PC-3 (cell line): ENCODE results near the gene CAPG.

Experiments used
- EZH2 ChIP-seq: fragments of 300-600 bp; sonication (generic); IDR thresholded peaks from one replicate; pipeline ENCODE4 v1.6.1; 2017; ENCODE audit warnings: antibody characterized with exemption, mild to moderate bottlenecking, low read length; ENCODE audit not compliant: unreplicated experiment
- EZH2phosphoT487 ChIP-seq: fragments of 300-600 bp; sonication (generic); IDR thresholded peaks from 2 replicates; pipeline ENCODE4 v1.6.1; 2018; ENCODE audit warnings: mild to moderate bottlenecking, antibody characterized with exemption, low read length, borderline replicate concordance
- TF ChIP-seq, protein P1 (sequence below): fragments of 300-600 bp; sonication (generic); conservative IDR thresholded peaks from 2 replicates; pipeline ENCODE4 v1.5.1; 2017; ENCODE audit warnings: antibody characterized with exemption, low read depth, mild to moderate bottlenecking, low read length

DNA sequence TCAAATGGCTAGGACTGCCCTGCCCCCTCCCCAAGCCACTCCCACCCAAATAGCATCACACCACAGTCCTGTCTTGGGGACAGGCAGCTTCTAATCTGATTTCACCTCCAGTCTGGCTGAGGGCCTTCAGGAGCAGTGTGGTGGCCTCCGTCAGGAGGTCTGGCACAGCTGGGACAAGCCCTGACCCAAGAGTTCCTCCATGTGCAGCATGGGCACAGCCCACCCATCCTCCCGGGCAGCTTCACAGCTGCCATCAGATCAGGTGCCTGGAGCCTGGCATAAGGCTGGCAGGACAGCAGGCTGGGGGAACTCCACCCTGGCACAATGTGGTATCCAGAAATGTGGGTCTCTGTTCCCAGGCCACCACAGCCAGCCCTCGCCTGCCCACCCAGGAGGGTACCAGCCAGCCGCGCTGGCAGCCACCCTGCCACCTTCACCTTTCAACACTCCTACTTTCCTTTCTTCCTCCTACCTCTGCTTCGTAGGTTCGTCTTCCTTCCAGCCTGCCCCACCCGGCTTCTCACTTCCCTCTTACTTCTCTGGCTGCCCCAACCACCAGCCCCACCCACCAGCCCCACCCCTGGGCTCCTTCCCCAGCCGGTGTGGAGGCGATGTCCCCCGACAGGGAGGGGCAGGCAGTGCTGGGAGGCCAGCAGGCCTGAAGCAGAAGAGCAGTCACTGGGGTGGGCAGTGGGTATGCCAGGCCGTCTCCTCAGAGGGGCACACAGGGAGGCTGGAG is at the start of gene CAPG:
- TF ChIP-seq, protein P1, sequence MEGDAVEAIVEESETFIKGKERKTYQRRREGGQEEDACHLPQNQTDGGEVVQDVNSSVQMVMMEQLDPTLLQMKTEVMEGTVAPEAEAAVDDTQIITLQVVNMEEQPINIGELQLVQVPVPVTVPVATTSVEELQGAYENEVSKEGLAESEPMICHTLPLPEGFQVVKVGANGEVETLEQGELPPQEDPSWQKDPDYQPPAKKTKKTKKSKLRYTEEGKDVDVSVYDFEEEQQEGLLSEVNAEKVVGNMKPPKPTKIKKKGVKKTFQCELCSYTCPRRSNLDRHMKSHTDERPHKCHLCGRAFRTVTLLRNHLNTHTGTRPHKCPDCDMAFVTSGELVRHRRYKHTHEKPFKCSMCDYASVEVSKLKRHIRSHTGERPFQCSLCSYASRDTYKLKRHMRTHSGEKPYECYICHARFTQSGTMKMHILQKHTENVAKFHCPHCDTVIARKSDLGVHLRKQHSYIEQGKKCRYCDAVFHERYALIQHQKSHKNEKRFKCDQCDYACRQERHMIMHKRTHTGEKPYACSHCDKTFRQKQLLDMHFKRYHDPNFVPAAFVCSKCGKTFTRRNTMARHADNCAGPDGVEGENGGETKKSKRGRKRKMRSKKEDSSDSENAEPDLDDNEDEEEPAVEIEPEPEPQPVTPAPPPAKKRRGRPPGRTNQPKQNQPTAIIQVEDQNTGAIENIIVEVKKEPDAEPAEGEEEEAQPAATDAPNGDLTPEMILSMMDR, result no peak
- TF ChIP-seq EZH2 (no peak), EZH2phosphoT487 (no peak)
